ENCODE data around the gene HDDC3. TPM values are rescaled to one million over a fixed set of nuclear protein-coding genes. Genes with fewer than 3 reads are reported as not detected.

HDDC3 gene
- total and polyA plus RNA-seq, 9 donors, result 10.0 to 13.5 (median 11.6) TPM

- H3K4me1 ChIP-seq (ENCODE audit: control insufficient read depth, insufficient read depth, low read length), result peaks cover 44% of the 10 kb centered on the region
These were observed 22.6 kb upstream of the HDDC3 start, which contains the start of gene RCCD1 for GRCh38 chr15:90954712-90955623. RCCD1 (plus strand) TSS chr15:90954884; CDS start chr15:90956735, 1,851 bp downstream.

GRCh38 chr15:90953947-90954711, 21.8 kb upstream of the HDDC3 start:
- H3K27ac ChIP-seq (ENCODE audit: low read length), result peak overlapping the region; percentile 96
- H3K4me1 ChIP-seq (ENCODE audit: control insufficient read depth, insufficient read depth, low read length), result peaks cover 36% of the 10 kb centered on the region
- no peak for DNase-seq
- H3K4me3 ChIP-seq (ENCODE audit: low read length), result peak overlapping the region; percentile 95
- H3K9me3 ChIP-seq (replicated peaks; ENCODE audit: control insufficient read depth, low read depth, low read length), result no peaks in the 10 kb centered on the region
- 40% methylated on average over 5 of the region's 16 CpGs for WGBS (ENCODE audit: insufficient coverage)
- H3K27me3 ChIP-seq (ENCODE audit: control insufficient read depth, insufficient read depth, low read length), result no peaks in the 10 kb centered on the region
- peaks cover 46% of the 10 kb centered on the region for H3K36me3 ChIP-seq (ENCODE audit: control insufficient read depth, insufficient read depth, low read length)

More at GRCh38 chr15:90954712-90955623, 22.6 kb upstream of the HDDC3 start, which contains the start of gene RCCD1:
- Histone ChIP-seq H3K4me3 (ENCODE audit: low read length) (peak within 1 kb of the TSS; percentile 95), H3K27me3 (ENCODE audit: control insufficient read depth, insufficient read depth, low read length) (no peaks in the 10 kb centered on the region), H3K9me3 (replicated peaks; ENCODE audit: control insufficient read depth, low read depth, low read length) (no peaks in the 10 kb centered on the region), H3K36me3 (ENCODE audit: control insufficient read depth, insufficient read depth, low read length) (peaks cover 39% of the 10 kb centered on the region), H3K27ac (ENCODE audit: low read length) (peak within 1 kb of the TSS; percentile 96)
- under 1% methylated on average over 68 of the region's 69 CpGs for WGBS (ENCODE audit: insufficient coverage)
- DNase-seq, result peak; percentile 99

- no peaks in the 10 kb centered on the region for H3K9me3 ChIP-seq (replicated peaks; ENCODE audit: control insufficient read depth, low read depth, low read length)
- H3K27ac ChIP-seq (ENCODE audit: low read length), result no peak overlapping the region
- no peak overlapping the region for H3K4me3 ChIP-seq (ENCODE audit: low read length)
- peaks cover 53% of the 10 kb centered on the region for H3K36me3 ChIP-seq (ENCODE audit: control insufficient read depth, insufficient read depth, low read length)
- DNase-seq, result no peak
- no peaks in the 10 kb centered on the region for H3K27me3 ChIP-seq (ENCODE audit: control insufficient read depth, insufficient read depth, low read length)
- 91% methylated on average over 12 of the region's 14 CpGs for WGBS (ENCODE audit: insufficient coverage)
- H3K4me1 ChIP-seq (ENCODE audit: control insufficient read depth, insufficient read depth, low read length), result peaks cover 27% of the 10 kb centered on the region
These were observed 20.7 kb upstream of the HDDC3 start for GRCh38 chr15:90952901-90953677.

DNA sequence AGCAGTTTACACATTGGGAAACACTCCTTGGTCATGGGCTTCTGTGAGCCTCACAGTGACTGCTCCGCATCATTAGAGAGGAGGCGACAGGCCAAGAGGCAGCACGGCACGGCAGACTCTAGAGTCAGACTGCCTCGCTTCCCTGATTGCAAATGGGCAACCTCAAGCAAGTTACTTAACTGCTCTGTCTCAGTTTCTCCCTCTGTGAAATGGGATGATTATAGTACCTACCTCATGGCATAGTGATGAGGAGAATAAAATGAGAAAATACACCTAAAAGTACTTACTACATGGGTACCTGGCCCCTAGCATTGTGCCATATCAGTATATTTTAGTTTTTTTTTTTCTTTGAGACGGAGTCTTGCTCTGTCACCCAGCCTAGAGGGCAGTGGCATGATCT, 18.3 kb upstream of the HDDC3 start:
- no peak for DNase-seq
- H3K4me1 ChIP-seq (ENCODE audit: control insufficient read depth, insufficient read depth, low read length), result peaks cover 10% of the 10 kb centered on the region
- H3K4me3 ChIP-seq (ENCODE audit: low read length), result no peak overlapping the region
- H3K9me3 ChIP-seq (replicated peaks; ENCODE audit: control insufficient read depth, low read depth, low read length), result no peaks in the 10 kb centered on the region
- H3K27me3 ChIP-seq (ENCODE audit: control insufficient read depth, insufficient read depth, low read length), result no peaks in the 10 kb centered on the region
- 90% methylated on average over 4 of the region's 6 CpGs for WGBS (ENCODE audit: insufficient coverage)
- peaks cover 72% of the 10 kb centered on the region for H3K36me3 ChIP-seq (ENCODE audit: control insufficient read depth, insufficient read depth, low read length)
- H3K27ac ChIP-seq (ENCODE audit: low read length), result no peak overlapping the region

- no peak for DNase-seq
- H3K36me3 ChIP-seq (ENCODE audit: control insufficient read depth, insufficient read depth, low read length), result peaks cover 75% of the 10 kb centered on the region
- no peaks in the 10 kb centered on the region for H3K27me3 ChIP-seq (ENCODE audit: control insufficient read depth, insufficient read depth, low read length)
- H3K4me3 ChIP-seq (ENCODE audit: low read length), result no peak overlapping the region
- WGBS (ENCODE audit: insufficient coverage), result 91% methylated on average over 21 of the region's 23 CpGs
- no peak overlapping the region for H3K27ac ChIP-seq (ENCODE audit: low read length)
- peaks cover 4% of the 10 kb centered on the region for H3K4me1 ChIP-seq (ENCODE audit: control insufficient read depth, insufficient read depth, low read length)
- no peaks in the 10 kb centered on the region for H3K9me3 ChIP-seq (replicated peaks; ENCODE audit: control insufficient read depth, low read depth, low read length)
These were observed 17.8 kb upstream of the HDDC3 start for GRCh38 chr15:90949979-90950675.

- WGBS (ENCODE audit: insufficient coverage), result 97% methylated on average over 7 of the region's 8 CpGs
- Histone ChIP-seq H3K4me1 (ENCODE audit: control insufficient read depth, insufficient read depth, low read length) (no peaks in the 10 kb centered on the region), H3K36me3 (ENCODE audit: control insufficient read depth, insufficient read depth, low read length) (peaks cover 84% of the 10 kb centered on the region), H3K4me3 (ENCODE audit: low read length) (no peak overlapping the region), H3K27me3 (ENCODE audit: control insufficient read depth, insufficient read depth, low read length) (no peaks in the 10 kb centered on the region), H3K27ac (ENCODE audit: low read length) (no peak overlapping the region), H3K9me3 (replicated peaks; ENCODE audit: control insufficient read depth, low read depth, low read length) (no peaks in the 10 kb centered on the region)
- DNase-seq, result no peak
These were observed 16.2 kb upstream of the HDDC3 start for GRCh38 chr15:90948506-90948905.

GRCh38 chr15:90947577-90948357, 15.4 kb upstream of the HDDC3 start:
- no peak for DNase-seq
- Histone ChIP-seq H3K4me1 (ENCODE audit: control insufficient read depth, insufficient read depth, low read length) (no peaks in the 10 kb centered on the region), H3K36me3 (ENCODE audit: control insufficient read depth, insufficient read depth, low read length) (peaks cover 84% of the 10 kb centered on the region), H3K27me3 (ENCODE audit: control insufficient read depth, insufficient read depth, low read length) (no peaks in the 10 kb centered on the region), H3K9me3 (replicated peaks; ENCODE audit: control insufficient read depth, low read depth, low read length) (no peaks in the 10 kb centered on the region), H3K27ac (ENCODE audit: low read length) (no peak overlapping the region), H3K4me3 (ENCODE audit: low read length) (no peak overlapping the region)
- WGBS (ENCODE audit: insufficient coverage), result 81% methylated on average over 18 of the region's 18 CpGs

GRCh38 chr15:90946941-90947576, 14.7 kb upstream of the HDDC3 start:
- Histone ChIP-seq H3K27me3 (ENCODE audit: control insufficient read depth, insufficient read depth, low read length) (no peaks in the 10 kb centered on the region), H3K36me3 (ENCODE audit: control insufficient read depth, insufficient read depth, low read length) (peaks cover 87% of the 10 kb centered on the region), H3K27ac (ENCODE audit: low read length) (no peak overlapping the region), H3K4me3 (ENCODE audit: low read length) (no peak overlapping the region), H3K9me3 (replicated peaks; ENCODE audit: control insufficient read depth, low read depth, low read length) (no peaks in the 10 kb centered on the region), H3K4me1 (ENCODE audit: control insufficient read depth, insufficient read depth, low read length) (no peaks in the 10 kb centered on the region)
- DNase-seq, result no peak
- 70% methylated on average over 6 of the region's 8 CpGs for WGBS (ENCODE audit: insufficient coverage)

Data from muscle of leg (tissue), 11 donors.